Skin epidermis (tissue), 12 donors: ENCODE results near the gene RNGTT.

ENCODE experiments used
- H3K27ac ChIP-seq, 21 experiments: fragments of 200-600 bp; sonication (generic) in 11 of 21; one replicate each; pipeline ENCODE4 v1.5.0; 2020; ENCODE audit warnings: mild to moderate bottlenecking in 3 of 21, inconsistent platforms in 2 of 21, moderate library complexity in 2 of 21
- H3K4me3 ChIP-seq, 7 experiments: fragments of 200-600 bp; sonication (generic) in 2 of 7; one replicate each; pipeline ENCODE4 v1.5.0; 2020; ENCODE audit warnings: inconsistent platforms in 2 of 7, mild to moderate bottlenecking in 2 of 7, moderate library complexity in 1 of 7

Gene RNGTT

GRCh38 chr6:88631830-88632229, 331.6 kb downstream of the RNGTT start:
- H3K27ac ChIP-seq: no peak overlapping the region
- H3K4me3 ChIP-seq: no peak overlapping the region

DNA sequence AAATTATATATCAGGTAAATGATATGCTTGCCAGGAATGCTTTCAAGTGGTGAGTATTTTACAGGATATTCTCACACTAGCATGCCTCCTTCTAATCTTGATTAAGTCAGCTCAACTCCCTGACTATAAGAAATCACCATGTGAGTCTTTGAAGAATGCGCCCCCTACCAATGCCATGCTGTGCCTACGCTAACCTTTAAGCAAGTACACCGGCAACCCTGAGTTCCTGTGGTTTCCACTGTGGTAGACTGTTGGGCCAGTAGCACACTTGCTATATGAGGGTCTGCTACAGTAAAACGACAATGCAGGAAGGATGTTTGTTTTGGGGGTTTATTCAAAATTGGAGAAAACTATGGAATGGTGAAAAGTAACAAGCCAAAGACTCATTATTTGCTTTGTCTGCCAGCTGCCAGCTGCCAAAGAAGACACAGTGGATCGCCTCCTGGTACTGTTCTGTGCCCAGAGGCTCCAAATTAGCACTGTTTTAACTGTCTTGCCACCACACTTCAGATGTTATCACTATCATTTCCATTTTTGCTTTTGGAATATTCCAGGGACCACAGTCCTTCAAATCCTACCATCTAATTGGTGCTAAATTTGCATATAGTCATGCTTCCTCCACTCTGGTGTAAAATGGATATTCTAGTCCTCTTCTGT, 333.5 kb downstream of the RNGTT start:
- Histone ChIP-seq H3K27ac (no peak overlapping the region), H3K4me3 (no peak overlapping the region)

GRCh38 chr6:88626460-88626859, 337.0 kb downstream of the RNGTT start:
- H3K4me3 ChIP-seq: no peak overlapping the region

DNA sequence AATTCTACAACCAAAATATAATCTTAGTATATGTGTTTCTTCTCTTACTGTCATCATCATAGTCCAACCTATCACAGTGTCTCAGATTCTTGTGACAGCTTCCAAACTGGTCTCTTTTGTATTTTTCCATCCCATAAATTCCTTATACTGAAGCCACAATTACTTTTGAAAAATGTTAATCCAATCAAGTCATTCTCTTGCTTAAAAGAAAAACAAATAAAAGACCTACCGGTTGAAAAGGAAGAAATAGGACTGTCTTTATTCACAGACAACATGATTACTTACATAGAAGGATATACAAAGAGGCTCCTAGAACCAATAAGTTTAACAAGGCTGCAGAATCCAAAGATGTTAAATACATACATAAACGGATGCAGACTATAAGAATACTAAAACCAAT, 339.9 kb downstream of the RNGTT start:
- H3K4me3 ChIP-seq: no peak overlapping the region
- H3K27ac ChIP-seq: no peak overlapping the region

More at GRCh38 chr6:88626460-88626859, 337.0 kb downstream of the RNGTT start:
- no peak overlapping the region for H3K27ac ChIP-seq

- no peak overlapping the region for H3K4me3 ChIP-seq
- no peak overlapping the region for H3K27ac ChIP-seq
Measured at GRCh38 chr6:88619951-88620350, 343.5 kb downstream of the RNGTT start.

DNA sequence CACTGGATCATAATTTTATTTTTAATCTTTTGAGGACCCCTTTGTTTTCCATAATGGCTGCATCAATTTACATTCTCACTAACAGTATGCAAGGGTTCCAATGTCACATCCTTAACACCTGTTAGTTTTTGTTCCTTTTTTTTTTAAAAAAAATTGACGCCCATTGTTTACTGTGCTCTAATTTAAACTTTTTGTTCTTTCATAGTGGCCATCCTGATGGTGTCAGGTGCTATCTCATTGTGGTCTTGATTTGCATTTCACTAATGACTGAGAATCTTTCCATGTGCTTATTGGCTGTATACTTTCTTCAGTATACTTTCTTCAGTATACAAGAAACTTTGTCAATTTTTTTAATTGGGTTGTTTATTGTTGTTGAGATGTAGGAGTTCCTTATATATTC, 347.0 kb downstream of the RNGTT start:
- Histone ChIP-seq H3K4me3 (no peak overlapping the region), H3K27ac (no peak overlapping the region)

GRCh38 chr6:88614316-88614877, 349.0 kb downstream of the RNGTT start:
- H3K4me3 ChIP-seq: no peak overlapping the region
- H3K27ac ChIP-seq: no peak overlapping the region

DNA sequence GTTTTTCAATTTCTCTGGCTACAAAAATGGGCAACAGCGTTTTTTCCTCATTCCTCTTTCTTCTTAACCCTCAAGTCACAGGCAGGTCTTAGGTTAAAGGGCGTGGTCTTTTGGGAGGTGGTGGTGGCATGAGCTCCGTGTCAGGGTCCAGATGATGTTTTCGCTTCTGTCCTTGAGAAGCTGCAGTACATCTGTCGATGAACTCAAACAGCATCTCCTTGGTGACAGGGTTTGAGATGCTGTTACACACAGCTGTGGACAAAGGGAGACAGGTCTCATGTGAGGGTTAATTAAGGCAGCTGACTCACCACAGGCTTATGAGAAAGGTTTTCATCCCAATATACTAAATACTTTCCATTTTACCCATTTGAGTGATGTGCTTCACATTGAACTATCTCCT, 350.8 kb downstream of the RNGTT start:
- H3K4me3 ChIP-seq: no peak overlapping the region
- no peak overlapping the region for H3K27ac ChIP-seq

- H3K27ac ChIP-seq: no peak overlapping the region
- no peak overlapping the region for H3K4me3 ChIP-seq
Measured at GRCh38 chr6:88611721-88612120, 351.7 kb downstream of the RNGTT start.

DNA sequence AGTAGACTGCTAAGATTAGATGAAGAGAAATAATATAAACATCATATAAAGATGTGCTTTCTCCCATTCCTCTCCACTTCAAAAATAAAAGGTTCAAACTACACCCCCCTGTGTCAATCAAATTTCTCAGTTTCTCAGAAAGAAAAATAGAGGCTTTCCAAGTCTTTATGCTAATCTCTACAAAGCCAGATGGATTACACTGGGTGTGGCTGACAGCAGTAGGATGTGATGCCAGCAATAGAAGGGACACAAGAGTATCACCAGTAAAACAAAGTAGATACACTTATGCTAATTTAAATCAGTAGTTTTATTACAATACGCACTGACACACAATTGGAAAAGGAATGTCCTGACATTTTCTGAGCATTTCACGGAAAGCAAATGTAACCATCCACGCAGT, 353.4 kb downstream of the RNGTT start:
- H3K27ac ChIP-seq: no peak overlapping the region
- H3K4me3 ChIP-seq: no peak overlapping the region

DNA sequence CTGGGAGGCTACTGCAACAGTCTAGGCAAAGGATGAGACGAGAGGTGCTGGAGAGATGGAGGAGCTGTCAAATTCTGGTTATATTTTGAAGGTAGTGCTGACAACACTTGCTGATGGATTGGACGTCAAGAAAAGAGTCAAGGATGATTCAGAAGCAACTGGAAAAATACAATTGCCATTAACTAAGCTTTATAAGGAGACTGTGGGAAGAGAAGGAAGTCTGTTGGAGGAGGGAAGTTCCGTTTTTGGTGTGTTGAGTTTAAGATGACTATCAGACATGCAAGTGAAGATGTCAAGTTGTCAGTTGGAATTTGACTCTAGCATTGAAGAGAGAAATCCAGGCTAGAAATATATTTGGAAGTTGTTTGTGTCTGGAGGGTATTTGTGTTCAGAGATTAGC, 358.1 kb downstream of the RNGTT start:
- H3K27ac ChIP-seq: no peak overlapping the region
- no peak overlapping the region for H3K4me3 ChIP-seq

- no peak overlapping the region for H3K27ac ChIP-seq
Measured at GRCh38 chr6:88599571-88599970, 363.8 kb downstream of the RNGTT start.

DNA sequence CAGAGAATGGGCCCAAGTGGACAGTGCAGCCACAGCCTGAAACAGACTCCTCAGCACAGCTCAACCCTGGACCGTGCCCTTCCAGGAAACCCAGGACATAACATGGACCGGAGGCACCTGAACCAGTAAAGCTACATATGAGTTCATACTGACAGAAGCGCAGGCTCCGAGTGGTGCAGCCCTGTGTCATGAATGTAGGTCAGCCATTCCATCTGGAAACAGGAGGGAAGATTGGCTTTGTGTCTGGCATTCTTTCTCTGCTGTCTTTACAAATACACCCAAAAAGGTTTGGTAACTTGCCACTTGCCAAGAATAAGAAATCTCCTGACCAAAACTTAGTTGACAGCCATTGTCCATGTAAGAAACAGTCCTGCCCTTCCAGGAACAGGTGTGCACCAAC, 366.6 kb downstream of the RNGTT start:
- H3K4me3 ChIP-seq: no peak overlapping the region
- no peak overlapping the region for H3K27ac ChIP-seq

More at GRCh38 chr6:88599571-88599970, 363.8 kb downstream of the RNGTT start:
- H3K4me3 ChIP-seq: no peak overlapping the region

DNA sequence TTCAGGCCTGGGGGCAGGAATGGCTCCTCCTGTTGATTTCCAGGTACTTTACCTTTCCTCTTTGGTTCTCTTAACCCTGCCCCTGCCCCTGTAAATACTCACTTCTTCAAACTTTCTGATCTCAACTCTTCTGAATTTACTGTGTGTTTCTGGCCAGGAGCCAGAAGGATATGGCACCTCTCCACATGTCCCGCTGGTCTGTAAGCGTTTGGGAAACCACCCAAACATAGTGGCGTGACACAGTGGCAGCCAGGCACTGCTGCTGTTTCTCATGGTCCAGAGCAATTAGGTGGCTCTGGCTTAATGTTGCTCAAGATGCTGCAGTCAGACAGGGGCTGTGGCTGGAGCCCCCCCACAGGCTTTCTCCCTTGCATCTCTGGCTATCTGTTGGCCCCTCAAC, 374.5 kb downstream of the RNGTT start:
- no peak overlapping the region for H3K27ac ChIP-seq

GRCh38 chr6:88587150-88587520, 376.3 kb downstream of the RNGTT start:
- Histone ChIP-seq H3K27ac (no peak overlapping the region), H3K4me3 (no peak overlapping the region)

More for the DNA sequence above, 374.5 kb downstream of the RNGTT start:
- H3K4me3 ChIP-seq: no peak overlapping the region

DNA sequence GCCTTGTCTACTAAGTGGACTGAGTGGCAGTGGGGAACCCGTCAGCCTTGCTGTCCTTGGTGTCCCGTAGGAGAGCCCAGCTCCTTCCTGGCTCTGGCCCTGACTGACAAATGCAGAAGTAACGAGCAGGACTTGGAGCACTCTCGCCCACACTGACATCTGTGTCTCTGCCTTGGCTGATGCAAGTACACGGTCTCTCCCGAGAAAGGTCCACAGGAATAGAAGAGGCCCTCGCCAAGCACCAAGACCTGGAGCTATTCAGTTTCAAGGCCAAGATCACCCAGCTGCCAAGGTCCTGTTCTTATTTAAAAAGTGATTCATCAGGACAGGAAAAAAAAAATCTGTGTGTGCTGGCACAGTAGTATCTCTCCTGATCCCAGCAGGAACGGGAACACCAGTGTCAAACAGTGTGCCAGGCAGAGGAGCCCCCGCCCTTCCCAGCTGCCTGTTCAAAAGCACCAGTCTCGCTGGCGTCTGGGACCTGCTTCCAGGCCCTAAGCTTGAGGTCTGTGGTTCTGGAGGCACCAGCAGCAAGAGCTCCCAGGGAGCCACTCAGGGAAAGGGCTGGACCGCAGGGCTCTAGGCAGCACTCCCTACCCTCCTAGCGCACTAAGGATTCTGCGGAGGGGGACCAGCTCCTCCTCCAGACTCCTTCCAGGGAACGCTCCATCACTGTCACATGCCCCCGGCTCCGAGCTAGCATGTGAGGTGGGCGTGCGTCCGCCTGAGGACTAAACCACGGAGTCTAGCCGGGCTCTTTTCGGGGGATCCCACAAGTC, 376.9 kb downstream of the RNGTT start:
- Histone ChIP-seq H3K4me3 (no peak overlapping the region), H3K27ac (no peak overlapping the region)

DNA sequence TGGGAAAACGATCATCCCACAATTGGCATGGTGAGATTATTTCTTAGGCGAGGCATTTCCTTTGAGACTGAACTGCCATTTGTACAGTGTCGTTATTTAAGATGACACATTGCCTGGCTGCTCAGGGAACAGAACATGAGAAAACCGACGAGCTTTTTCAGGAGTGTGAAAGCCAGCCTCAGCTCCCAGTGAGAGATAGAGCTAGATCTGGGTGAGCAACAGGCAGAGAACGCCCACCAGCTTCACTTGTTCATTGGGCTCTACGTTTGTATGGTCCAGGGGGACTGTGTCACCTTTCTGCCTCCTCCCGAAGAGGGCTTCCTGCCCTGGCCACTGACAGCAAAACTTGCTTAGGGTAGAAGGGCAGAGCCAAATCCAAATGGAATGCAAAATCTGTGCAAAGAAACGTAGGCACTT, 378.1 kb downstream of the RNGTT start:
- Histone ChIP-seq H3K27ac (no peak overlapping the region), H3K4me3 (no peak overlapping the region)

DNA sequence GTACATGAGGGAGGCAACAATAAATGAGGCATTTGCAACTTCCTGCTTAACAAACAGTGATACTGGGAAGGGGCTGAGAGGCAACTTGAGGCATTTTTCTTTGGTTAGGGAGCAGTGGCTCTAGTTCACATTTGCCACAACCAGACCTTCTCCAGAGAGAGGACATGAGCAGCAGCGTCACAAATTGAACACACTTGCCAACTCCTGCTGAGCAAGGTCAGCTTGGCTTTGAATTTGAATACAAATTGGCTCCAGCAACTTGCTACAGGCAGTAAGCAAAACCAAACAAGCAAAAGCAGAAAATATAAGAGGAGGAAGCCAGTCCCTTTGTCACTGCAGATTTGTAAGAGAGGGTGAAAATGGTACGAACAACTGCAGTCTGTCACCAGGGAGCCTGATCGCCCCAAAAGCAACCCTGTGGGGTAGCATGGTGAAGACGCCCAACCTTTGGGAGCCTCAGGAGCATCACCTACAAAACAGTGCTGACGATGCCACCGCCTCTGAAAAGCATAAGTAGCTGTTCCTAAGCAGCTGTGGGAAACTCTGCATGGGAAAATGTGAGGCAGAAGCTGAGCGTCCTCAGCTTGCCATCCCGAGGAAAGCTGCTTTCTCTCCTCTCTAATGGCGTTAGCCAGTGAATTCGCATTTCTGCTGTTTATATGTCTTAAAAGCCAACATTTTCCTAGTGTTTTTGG, 378.7 kb downstream of the RNGTT start:
- no peak overlapping the region for H3K4me3 ChIP-seq
- H3K27ac ChIP-seq: no peak overlapping the region

DNA sequence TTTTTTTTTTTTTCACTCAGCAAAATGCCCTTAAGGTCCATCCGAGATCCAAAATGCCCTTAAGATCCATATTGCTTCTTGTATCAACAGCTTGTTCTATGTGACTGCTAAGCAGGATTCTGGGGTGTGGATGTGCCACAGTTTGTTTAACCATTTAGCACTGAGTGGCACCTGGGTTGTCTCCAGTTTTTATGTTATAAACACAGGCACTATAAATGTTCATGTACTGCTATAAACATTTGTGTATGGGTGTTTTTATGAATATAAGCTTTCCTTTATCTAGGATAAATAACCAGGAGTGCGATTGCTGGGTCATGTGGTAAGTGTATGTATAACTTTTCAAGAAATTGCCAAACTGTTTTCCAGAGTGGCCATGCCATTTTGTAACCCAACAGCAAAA, 386.0 kb downstream of the RNGTT start:
- H3K27ac ChIP-seq: no peak overlapping the region
- no peak overlapping the region for H3K4me3 ChIP-seq

- Histone ChIP-seq H3K27ac (no peak overlapping the region), H3K4me3 (no peak overlapping the region)
Measured at GRCh38 chr6:88575536-88575935, 387.9 kb downstream of the RNGTT start.

GRCh38 chr6:88574651-88575050, 388.8 kb downstream of the RNGTT start:
- no peak overlapping the region for H3K27ac ChIP-seq
- H3K4me3 ChIP-seq: no peak overlapping the region
